Esophagus (tissue), 2 donors: ENCODE measurements around the gene SMARCD3. TPM values are rescaled to one million over a fixed set of nuclear protein-coding genes. Genes with fewer than 3 reads are reported as not detected.

Experiments used
- H3K27ac ChIP-seq, 2 donors: one replicate each; pipeline ENCODE4 v1.5.1; 2013; ENCODE audit warnings: low read depth in 2 of 2, mild to moderate bottlenecking in 2 of 2, inconsistent platforms in 1 of 2, low read length in 1 of 2, moderate library complexity in 1 of 2
- H3K27me3 ChIP-seq, 2 donors: one replicate each; pipeline ENCODE4 v1.6.1; 2013; ENCODE audit warnings: low read length in 2 of 2, control low read depth in 1 of 2, mild to moderate bottlenecking in 1 of 2; ENCODE audit not compliant: insufficient read depth in 2 of 2, control insufficient read depth in 1 of 2
- H3K36me3 ChIP-seq, 2 donors: one replicate each; pipeline ENCODE4 v1.6.1; 2013; ENCODE audit warnings: low read length in 1 of 2; ENCODE audit not compliant: control insufficient read depth in 2 of 2, insufficient read depth in 2 of 2
- H3K4me1 ChIP-seq, 2 donors: one replicate each; pipeline ENCODE4 v1.6.1; 2013; ENCODE audit warnings: low read length in 1 of 2; ENCODE audit not compliant: control insufficient read depth in 2 of 2, insufficient read depth in 2 of 2
- H3K4me3 ChIP-seq, 2 donors: one replicate each; pipeline ENCODE4 v1.5.1; 2013; ENCODE audit warnings: low read length in 2 of 2, mild to moderate bottlenecking in 2 of 2, low read depth in 1 of 2, moderate library complexity in 1 of 2
- H3K9me3 ChIP-seq, 2 donors: one replicate each; pipeline ENCODE4 v1.6.1; 2013; ENCODE audit warnings: mild to moderate bottlenecking in 2 of 2, low read depth in 1 of 2, low read length in 1 of 2, moderate library complexity in 1 of 2; ENCODE audit not compliant: control insufficient read depth in 2 of 2, insufficient read depth in 1 of 2
- WGBS, 2 donors: extraction: QIAGEN DNeasy Blood & Tissue Kit; methylation state at CpG; one replicate each; pipeline ENCODE4 v1.1.7; 2013; 5-methylcytosine and 5-hydroxymethylcytosine counted together
- polyA plus RNA-seq, 2 donors: library from polyadenylated mRNA; stranded (reverse); fragments of 200-250 nt; gene quantifications; one replicate each; pipeline ENCODE4 v1.2.3, GENCODE V29; 2013
- donor health status: healthy with polysubstance abuse.
- donor health status: Bipolar disorder and iron deficiency.

The SMARCD3 gene
- polyA plus RNA-seq, 2 donors, result 7.5 to 8.3 TPM

DNA sequence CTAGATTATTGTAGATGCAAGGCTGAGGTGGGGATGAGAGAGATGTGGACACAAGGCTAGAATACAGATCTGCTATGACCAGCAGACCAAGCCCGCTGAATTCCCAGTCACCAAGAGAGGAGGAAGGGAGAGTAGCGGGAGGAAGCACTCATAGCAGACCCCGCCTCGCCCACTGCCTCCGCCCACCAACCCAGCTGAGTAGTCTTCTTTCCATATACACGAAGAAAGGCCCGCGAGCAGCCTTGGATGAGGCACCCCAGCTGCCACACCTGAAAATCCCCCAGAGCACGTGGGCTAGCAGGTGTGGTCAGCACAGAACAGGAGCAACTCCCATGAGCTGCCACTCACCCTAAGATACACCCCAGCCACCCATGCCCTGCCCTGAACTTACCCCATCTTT, 30.3 kb downstream of the SMARCD3 start:
- WGBS, 2 donors, result 95 to 97% methylated on average over 9 of the region's 9 CpGs

DNA sequence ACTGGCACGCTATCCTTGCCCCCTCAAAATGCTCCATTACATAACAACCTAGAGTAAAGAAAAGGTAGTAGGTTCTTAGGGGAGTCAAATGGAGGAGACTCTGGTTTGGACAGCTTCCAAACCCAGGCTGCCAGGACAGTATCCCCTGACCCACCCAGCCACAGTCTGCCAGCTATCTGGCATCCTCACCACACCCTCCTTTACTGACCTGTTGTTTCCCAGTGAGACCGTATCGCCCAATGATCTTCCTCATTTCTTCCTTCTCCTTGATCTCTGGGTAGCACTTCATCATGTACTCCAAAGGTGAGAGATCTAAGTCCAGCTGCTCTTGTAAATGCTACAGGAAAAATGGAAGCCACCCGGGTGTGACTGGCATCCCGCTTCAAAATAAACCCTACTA, 33.1 kb downstream of the SMARCD3 start:
- 90 to 95% methylated on average over 5 of the region's 5 CpGs for WGBS, 2 donors
- Histone ChIP-seq H3K36me3 (peaks cover 11 to 47% of the 10 kb centered on the region in 2 donors), H3K27ac (no peak overlapping the region), H3K4me1 (no peaks in the 10 kb centered on the region), H3K9me3 (no peaks in the 10 kb centered on the region), H3K4me3 (no peak overlapping the region), H3K27me3 (no peaks in the 10 kb centered on the region)

More for the DNA sequence above, 30.3 kb downstream of the SMARCD3 start:
- no peaks in the 10 kb centered on the region for H3K27me3 ChIP-seq
- H3K36me3 ChIP-seq, result peaks cover 17 to 56% of the 10 kb centered on the region in 2 donors
- no peaks in the 10 kb centered on the region for H3K9me3 ChIP-seq
- H3K27ac ChIP-seq, result no peak overlapping the region
- H3K4me3 ChIP-seq, result no peak overlapping the region
- H3K4me1 ChIP-seq, result no peaks in the 10 kb centered on the region

DNA sequence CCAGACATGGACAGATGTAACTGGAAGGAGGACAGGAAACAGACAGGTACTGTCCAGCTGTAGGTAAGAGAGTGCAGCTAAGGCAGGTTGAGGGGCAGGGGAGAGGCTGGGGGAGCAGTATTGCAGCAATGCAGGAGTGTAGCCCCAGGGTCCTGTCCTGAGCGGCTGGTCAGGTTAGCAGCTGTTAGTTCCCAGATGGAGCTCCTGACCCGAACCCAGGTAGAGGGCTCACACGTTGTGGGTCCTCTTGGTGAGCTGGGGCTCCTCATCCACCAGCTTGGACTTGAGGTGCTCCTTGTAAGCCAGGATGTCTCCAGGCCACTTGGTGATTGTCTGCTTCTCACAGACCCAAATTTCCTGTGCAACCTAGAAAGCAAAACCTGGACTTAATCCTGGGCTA, 34.7 kb downstream of the SMARCD3 start:
- H3K27me3 ChIP-seq, result no peaks in the 10 kb centered on the region
- WGBS, 2 donors, result 82 to 89% methylated on average over 3 of the region's 3 CpGs
- H3K4me3 ChIP-seq, result no peak overlapping the region
- H3K27ac ChIP-seq, result no peak overlapping the region
- no peaks in the 10 kb centered on the region for H3K4me1 ChIP-seq
- H3K9me3 ChIP-seq, result no peaks in the 10 kb centered on the region
- peaks cover 8 to 41% of the 10 kb centered on the region in 2 donors for H3K36me3 ChIP-seq

DNA sequence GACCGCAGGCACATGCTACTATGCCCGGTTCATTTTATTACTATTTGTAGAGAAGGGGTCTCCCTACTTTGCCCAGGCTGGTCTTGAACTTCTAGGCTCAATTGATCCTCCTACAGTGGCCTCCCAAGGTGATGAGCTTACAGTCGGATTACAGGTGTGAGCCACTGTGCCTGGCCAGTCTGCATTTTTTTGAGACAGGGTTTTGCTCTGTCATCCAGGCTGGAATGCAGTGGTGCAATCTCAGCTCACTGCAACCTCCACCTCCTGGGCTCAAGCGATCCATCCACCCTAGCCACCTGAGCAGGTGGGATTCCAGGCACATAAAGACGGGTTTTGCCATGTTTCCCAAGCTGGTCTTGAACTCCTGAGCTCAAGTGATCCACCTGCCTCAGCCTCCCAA, 35.9 kb downstream of the SMARCD3 start:
- H3K36me3 ChIP-seq, result peaks cover 2 to 29% of the 10 kb centered on the region in 2 donors
- no peaks in the 10 kb centered on the region for H3K27me3 ChIP-seq
- no peaks in the 10 kb centered on the region for H3K4me1 ChIP-seq
- no peaks in the 10 kb centered on the region for H3K9me3 ChIP-seq
- 81 to 91% methylated on average over 5 of the region's 5 CpGs for WGBS, 2 donors
- no peak overlapping the region for H3K27ac ChIP-seq
- H3K4me3 ChIP-seq, result no peak overlapping the region

DNA sequence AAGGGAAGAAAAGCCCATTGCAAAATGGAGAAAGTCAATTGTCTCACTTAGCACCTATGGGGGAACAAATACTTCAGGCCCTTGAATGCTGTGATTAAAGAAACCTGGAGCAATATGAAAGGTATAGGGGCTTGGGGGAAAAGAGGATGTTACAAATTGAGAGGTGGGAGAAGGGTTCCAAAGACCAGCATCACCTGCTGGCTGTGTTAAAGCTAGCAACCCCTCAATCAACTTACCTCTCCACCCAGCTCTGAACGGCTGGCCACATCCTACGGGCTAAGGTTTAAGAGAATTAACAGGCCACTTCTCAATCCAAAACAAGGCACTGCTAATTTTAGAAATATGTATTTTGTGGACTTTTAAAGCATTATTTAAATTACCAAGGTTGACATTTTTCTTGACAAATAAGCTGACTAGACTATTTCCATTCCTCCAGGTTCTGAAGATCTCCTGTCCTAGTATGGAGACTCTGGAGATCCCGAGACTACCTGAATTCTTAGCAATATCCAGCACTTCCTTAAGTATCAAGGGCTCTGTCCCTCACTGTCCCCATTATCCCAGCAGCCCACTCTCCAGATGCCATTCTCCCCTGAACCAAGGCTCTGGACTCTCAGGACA, 37.2 kb downstream of the SMARCD3 start:
- H3K36me3 ChIP-seq, result peaks cover 0 to 22% of the 10 kb centered on the region in 2 donors
- WGBS, 2 donors, result 78 to 82% methylated on average over 3 of the region's 3 CpGs
- H3K4me1 ChIP-seq, result no peaks in the 10 kb centered on the region

DNA sequence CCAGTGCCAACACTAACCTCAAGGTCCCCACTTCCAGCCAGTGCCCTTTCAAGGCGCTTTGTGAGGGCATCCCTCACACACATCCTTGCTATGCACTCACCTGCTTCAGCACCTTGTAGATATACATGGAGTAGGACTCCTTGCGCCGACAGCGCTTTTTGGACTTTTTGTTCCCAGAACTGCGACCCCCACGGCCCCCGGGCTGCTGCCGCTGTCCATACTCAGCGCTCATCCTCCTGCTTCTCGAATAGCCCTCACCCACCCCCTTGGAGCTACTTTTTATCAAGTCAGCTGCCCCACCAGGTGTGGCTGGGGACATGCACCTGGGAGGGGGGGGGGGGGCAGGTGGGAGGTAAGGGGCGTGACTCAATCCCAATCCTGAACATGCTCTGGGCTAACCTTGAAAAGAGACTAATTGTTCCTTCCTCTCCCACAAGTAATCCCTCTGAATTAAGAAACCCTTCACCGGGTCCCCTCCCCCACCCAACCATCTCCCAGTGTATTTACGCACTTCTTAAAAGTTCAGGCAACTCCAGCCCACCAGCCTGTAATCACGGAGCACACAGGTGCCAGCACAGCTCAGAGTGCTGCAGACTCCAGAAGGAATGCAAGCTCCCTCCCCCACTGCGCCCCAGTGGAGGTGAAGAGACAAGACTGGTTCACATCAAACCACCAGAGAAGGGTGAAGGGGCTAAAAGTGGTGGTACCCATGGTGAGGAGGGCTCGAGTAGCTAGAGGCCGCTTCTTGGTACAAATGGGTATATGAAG, 38.2 kb downstream of the SMARCD3 start, which contains the start of gene H2BK1:
Gene H2BK1, minus strand, starts transcription at position 402 of the 768 bp plus-strand sequence. Its CDS starts 170 bp downstream, at position 232.
- Histone ChIP-seq H3K9me3 (no peaks in the 10 kb centered on the region), H3K27ac (no peak within 1 kb of the TSS), H3K27me3 (peaks cover 0 to under 1% of the 10 kb centered on the region in 2 donors), H3K36me3 (peaks cover 0 to 16% of the 10 kb centered on the region in 2 donors), H3K4me1 (no peaks in the 10 kb centered on the region), H3K4me3 (no peak within 1 kb of the TSS)
- WGBS, 2 donors, result 74 to 84% methylated on average over 17 of the region's 17 CpGs

More for the DNA sequence above, 37.2 kb downstream of the SMARCD3 start:
- H3K9me3 ChIP-seq, result no peaks in the 10 kb centered on the region
- no peaks in the 10 kb centered on the region for H3K27me3 ChIP-seq
- no peak overlapping the region for H3K27ac ChIP-seq
- no peak overlapping the region for H3K4me3 ChIP-seq

DNA sequence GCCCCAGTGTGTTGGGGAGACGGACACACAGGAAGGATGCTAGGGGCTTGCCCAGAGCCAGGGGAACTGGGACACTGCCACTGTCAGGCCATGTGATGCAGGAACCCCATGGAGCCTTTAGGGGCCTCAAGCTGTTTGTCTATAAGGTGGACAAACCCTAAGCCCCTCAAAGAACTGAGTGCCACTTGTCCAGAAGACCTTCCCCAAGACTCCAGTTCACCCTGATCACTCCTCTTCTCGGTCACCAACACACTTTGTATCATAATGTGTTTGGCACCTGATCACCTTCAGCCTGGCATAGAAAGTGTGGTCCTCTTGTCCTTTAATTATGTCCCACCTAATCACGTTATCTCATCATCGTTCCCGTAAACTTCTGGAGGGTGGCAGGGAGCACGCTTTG, 38.9 kb downstream of the SMARCD3 start:
- Histone ChIP-seq H3K27me3 (peaks cover 0 to 5% of the 10 kb centered on the region in 2 donors), H3K27ac (no peak overlapping the region), H3K9me3 (no peaks in the 10 kb centered on the region), H3K4me3 (no peak overlapping the region), H3K36me3 (peaks cover 0 to 9% of the 10 kb centered on the region in 2 donors), H3K4me1 (no peaks in the 10 kb centered on the region)
- WGBS, 2 donors, result 84 to 86% methylated on average over 6 of the region's 6 CpGs

DNA sequence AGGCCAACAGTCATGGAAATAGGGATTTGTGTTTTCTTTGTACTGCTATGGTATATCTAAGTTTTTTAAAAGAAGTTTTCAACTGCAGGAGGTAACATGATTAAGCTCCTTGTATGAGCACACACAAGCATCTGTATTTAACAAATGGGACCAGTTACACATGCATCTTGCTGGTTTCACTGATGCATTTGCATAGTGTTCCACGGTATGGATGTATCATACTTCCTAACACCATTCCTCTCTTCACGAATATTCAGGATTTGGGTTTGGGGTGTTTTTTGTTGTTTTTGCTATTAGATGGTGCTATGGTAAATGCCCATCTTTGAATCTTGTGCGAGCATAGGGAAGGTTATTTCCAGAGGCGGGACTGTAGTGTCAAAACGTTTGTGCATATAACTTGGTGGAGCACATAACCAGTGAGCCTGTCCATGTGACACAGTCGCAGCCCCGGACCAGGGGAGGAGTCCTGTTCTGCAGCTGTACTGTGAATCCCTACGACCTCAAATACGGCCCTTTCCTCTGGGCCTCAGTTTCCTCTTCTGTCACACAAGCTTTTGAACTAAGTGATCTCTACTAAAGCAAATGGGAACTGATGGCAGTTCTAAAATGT, 40.1 kb downstream of the SMARCD3 start:
- H3K36me3 ChIP-seq, result no peaks in the 10 kb centered on the region
- H3K9me3 ChIP-seq, result no peaks in the 10 kb centered on the region
- no peak overlapping the region for H3K4me3 ChIP-seq
- H3K27me3 ChIP-seq, result peaks cover 0 to 5% of the 10 kb centered on the region in 2 donors
- H3K4me1 ChIP-seq, result no peaks in the 10 kb centered on the region
- no peak overlapping the region for H3K27ac ChIP-seq
- WGBS, 2 donors, result 61 to 66% methylated on average over 9 of the region's 9 CpGs

DNA sequence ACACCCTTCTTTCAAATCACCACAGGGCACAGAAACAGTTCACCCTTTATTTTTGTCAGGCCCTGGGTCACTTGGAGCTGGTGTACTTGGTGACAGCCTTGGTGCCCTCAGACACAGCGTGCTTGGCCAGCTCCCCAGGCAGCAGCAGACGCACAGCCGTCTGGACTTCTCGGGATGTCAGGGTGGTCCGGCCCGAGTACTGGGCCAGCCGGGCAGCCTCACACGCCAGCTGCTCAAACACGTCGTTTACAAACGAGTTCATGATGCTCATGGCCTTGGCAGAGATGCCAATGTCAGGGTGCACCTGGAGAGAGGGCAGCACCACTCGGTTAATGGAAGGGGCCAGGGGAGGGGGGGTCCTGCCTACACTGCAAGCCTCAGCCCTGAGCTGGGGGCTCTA, 40.7 kb downstream of the SMARCD3 start:
- Histone ChIP-seq H3K27me3 (peaks cover 0 to 5% of the 10 kb centered on the region in 2 donors), H3K4me3 (no peak overlapping the region), H3K36me3 (no peaks in the 10 kb centered on the region), H3K27ac (no peak overlapping the region), H3K9me3 (no peaks in the 10 kb centered on the region), H3K4me1 (no peaks in the 10 kb centered on the region)
- 59 to 60% methylated on average over 12 of the region's 12 CpGs for WGBS, 2 donors
